Inferior parietal cortex (tissue), 1 donor: ENCODE results near the gene PHF20.
A peak's percentile ranks its signal among the peaks of the same experiment; 100 is the strongest.
"Not testable (repeated sequence)": the region's sequence is repeated elsewhere in the genome, so short reads cannot be mapped to it uniquely, and the experiment has no call there.

Experiments used
- DNase-seq: peaks from one replicate; pipeline ENCODE4 v3.0.0-alpha.2; 2016; ENCODE audit errors: extremely low spot score

Gene PHF20

DNA sequence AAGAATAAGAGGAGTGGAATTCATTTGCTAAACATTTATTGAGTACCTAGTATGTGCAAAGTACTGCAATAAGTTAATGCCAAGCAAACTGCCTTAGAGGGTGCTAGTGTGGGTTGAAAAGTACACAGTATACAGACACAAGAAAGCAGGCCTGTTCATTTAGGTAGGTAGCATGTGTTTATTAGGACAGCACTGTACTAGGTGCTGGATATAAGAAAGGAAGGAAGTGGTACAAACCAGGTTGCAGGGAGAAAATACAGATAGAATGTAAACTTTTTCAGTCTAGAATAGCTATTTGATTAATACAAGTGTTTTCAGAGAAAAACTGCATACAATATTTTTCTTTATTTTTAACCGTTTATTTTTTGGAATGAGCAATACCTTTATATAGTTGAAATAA lies 68.1 kb downstream of the PHF20 start:
- DNase-seq: no peak

- DNase-seq: no peak
These were observed 68.6 kb downstream of the PHF20 start for GRCh38 chr20:35840421-35840820.

DNA sequence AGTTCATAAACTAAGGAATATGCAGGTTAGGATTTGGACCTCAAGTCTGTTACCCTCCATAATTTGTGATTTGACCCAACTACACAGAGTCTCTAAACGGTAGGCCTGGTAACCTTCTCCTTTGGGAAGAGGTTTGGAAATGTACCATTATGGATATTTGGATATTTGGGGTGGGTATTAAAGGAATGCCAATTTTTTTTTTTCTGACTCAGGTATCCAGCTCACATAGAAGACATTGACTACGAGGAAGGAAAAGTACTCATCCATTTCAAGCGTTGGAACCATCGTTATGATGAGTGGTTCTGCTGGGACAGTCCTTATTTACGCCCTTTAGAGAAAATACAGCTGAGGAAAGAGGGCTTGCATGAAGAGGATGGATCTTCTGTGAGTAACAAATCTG lies 70.5 kb downstream of the PHF20 start:
- DNase-seq: no peak

DNA sequence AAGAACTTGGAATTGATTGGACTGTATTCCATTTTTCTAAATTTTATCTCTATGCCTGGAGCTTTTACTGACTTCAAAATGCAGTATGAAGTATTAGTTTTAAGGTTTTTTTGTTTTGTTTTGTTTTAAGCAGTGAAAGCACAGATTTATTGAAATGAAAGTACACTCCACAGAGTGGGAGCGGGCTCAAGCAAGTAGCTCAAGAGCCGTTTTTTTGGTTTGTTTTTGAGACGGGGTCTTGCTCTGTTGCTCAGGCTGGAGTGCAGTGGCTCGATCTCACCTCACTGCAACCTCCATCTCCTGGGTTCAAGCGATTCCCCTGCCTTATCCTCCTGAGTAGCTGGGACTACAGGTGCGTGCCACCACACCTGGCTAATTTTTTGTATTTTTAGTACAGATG lies 72.1 kb downstream of the PHF20 start:
- not testable (repeated sequence) for DNase-seq

- no peak for DNase-seq
These were observed 73.7 kb downstream of the PHF20 start for GRCh38 chr20:35845561-35845960.

DNA sequence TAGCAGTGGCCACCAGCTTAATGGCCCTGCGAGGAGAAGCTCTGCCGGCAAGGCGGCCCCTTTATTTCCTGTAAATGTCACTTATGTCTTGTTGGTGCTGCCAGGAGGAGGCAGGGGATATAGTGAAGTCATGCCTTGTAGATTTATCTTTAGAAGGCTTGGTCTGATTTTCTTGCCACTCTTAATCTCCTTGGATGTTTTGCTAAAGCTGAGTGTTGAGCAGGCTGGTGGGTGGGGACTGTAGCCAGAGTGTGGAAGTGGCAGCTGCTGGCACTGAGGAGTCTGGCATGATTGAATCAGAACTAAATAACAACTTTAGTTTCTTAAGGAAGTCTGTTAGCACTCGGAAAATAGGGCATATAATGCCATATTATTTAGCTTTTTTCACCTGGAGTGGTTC lies 77.9 kb downstream of the PHF20 start:
- peak; percentile 39 for DNase-seq

GRCh38 chr20:35851659-35852058 lies 79.8 kb downstream of the PHF20 start:
- DNase-seq: not testable (repeated sequence)

DNA sequence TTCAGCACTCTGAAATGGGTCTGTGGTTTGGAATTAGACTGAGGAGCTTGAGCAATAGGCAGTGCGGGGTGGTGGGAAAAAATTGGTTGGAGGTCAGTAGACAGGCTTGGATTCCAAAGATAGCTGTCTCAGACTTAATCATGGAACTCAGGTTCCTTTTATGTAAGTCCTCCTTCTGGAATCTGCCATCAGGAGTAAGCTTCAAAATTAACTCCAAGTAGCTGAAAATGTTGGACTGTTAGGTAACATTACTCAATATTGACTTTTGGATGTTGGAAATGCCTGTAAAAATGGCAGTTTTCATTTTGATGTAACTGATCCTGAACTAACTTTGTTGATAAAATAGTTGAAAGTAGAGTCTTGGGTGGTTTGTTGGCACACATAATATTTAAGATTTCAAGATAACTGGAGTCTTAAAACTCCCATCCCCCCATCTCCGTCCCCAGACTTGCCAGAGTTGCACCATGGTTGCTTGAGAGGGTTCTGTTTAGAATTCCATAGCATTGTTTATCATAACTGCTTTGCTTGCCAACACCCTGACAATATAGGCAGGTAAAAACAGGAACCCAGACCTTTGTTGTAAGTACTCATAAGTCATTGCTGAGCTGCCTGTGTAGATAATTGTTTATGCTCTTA lies 83.0 kb downstream of the PHF20 start:
- DNase-seq: no peak

DNA sequence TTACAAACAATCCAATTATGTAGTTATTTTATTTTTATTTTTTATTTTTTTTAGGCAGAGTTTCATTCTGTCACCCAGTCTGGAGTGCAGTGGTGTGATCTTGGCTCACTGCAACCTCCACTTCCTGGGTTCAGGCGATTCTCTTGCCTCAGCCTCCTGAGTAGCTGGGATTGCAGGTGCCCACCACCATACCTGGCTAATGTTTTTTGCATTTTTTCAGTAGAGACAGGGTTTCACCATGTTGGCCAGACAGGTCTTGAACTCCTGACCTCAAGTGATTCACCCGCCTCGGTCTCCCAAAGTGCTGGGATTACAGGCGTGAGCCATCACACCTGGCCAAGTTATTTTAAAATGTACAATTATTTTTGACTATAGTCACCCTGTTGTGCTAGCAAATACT lies 83.8 kb downstream of the PHF20 start:
- DNase-seq: not testable (repeated sequence)

- no peak for DNase-seq
These were observed 85.1 kb downstream of the PHF20 start for GRCh38 chr20:35856866-35857265.

- DNase-seq: no peak
These were observed 94.8 kb downstream of the PHF20 start for GRCh38 chr20:35866418-35867202.

- DNase-seq: no peak
These were observed 98.9 kb downstream of the PHF20 start for GRCh38 chr20:35870541-35871258.

DNA sequence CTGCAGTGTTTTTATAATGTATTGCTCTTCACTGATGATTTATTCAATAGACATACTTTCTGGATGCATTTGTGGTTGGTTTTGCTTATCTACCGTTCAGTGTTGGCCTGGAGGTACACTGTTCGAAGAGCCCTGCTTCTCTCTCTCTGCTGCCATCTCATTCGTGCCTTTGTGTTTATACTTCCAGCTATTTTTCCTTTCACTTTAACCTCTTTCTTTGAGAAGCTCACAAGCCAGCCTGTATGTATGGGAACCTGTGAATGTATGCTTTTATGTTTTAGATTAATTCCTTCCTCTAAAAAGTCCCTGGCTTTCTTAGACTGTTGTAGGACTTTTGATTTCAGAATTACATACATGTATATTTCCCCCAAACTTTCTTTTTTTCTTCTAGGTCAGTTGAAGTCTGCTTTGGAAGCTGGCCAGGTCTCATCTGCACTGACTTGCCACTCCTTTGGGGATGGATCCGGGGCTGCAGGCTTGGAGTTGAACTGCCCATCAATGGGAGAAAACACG lies 99.5 kb downstream of the PHF20 start:
- no peak for DNase-seq

DNA sequence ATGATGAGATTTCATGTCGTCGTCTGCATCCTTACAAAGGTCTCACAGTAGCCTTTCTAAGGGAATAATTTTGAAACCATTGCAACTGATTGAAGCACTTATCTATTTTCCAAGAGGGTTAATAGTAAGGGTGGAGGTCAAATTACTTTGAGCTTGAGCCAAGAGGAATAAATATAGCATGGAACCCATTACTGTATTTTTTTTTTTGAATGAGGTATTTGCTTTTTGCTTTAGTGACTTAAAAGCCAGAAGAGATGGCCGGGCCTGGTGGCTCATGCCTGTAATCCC lies 104.2 kb downstream of the PHF20 start:
- no peak for DNase-seq

DNA sequence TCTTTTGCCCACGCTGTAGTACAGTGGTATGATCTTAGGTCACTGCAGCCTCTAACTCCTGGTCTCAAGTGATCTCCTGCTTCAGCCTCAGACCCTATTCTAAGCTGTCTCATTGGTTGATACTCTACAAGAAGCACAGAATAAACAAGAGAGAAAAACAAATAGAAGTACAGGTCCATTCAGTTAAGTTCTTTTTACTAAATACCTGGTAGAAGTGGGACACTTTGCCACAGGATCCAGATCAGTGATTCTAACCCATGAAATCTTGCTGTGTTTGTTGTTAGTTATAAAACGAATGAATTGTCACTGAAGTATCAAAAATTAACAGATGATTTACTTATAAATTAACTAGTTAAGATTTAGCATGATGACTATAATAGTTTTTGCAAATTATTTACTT lies 105.8 kb downstream of the PHF20 start:
- no peak for DNase-seq

DNA sequence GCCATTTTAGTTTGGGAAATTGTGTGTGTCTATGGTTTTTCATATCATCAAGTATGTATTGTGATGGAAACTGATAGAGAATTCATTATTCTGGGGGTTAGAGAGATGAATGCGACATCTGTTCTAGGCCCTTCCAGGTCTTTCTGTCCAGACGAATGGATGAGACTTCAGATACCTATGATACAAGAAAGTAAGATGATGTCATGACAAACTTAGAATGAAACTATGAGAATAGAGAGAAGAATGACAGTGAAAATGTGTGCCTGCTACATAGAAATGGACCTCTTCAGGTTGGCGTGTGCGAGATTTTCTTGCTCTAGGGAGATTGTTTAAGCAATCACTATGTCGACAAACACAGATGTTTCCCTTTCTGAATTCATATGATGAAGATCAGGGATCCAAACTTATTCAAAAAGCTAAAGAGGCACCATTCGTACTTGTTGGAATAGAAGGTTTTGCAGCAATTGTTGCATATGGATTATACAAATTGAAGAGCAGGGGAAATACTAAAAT lies 106.4 kb downstream of the PHF20 start:
- DNase-seq: no peak

- no peak for DNase-seq
These were observed 109.9 kb downstream of the PHF20 start for GRCh38 chr20:35881676-35882075.

DNA sequence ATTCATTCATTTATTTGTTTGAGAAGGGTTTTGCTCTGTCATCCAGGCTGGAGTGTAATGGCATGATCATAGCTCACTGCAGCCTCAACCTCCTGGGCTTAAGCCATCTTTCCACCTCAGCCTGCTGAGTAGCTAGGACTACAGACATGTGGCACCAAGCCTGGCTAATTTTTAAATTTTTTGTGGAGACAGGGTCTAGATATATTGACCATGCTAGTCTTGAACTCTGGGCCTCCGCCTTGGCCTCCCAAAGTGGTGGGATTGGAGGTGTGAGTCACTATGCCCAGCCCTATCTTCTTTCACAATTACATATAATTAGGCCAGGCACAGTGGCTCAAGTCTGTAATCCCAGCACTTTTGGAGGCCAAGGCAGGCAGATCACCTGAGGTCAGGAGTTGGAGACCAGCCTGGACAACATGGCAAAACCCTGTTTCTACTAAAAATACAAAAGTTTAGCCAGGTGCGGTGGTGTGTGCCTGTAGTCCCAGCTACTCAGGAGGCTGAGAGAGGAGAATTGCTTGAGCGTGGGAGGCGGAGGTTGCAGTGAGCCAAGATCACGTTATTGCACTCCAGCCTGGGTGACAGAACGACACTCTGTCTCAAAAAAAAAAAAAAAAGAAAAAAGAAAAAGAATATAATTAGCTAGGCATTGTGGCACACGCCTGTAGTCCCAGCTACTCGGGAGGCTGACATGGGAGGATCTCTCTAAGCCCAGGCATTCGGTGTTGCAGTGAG lies 110.8 kb downstream of the PHF20 start:
- DNase-seq: not testable (repeated sequence)

DNA sequence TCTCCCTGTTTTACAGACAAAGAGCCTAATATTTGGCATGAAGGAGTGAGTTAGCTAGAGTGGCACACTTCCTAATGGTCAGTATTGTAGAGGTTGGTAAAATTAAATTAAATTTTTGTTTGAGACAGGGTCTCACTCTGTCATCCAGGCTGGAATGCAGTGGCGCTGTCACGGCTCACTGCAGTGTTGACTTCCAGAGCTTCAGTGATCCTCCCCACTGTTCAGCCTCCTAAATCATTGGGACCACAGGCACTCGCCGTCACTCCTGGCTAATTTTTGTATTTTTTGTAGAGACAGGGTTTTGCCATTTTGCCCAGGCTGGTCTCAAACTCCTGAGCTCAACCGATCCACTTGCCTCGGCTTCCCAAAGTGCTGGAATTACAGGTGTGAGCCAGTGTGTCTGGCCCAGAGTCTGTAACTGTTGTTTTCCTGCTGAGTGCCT lies 111.5 kb downstream of the PHF20 start:
- no peak for DNase-seq

- peak; percentile 85 for DNase-seq
These were observed 112.1 kb downstream of the PHF20 start for GRCh38 chr20:35883778-35884540.

GRCh38 chr20:35884541-35884865 lies 112.7 kb downstream of the PHF20 start:
- DNase-seq: no peak
